Keratinocyte (primary cell): ENCODE data around the gene LIN9. TPM values are rescaled to one million over a fixed set of nuclear protein-coding genes. Genes with fewer than 3 reads are reported as not detected.
"Not testable (repeated sequence)": the region's sequence is repeated elsewhere in the genome, so short reads cannot be mapped to it uniquely, and the experiment has no call there.

Source experiments
- DNase-seq: peaks from one replicate; pipeline ENCODE4 v3.0.0-alpha.2; 2011; ENCODE audit warnings: low read depth, missing footprints, low spot score
- FAIRE-seq: peaks from 2 replicates; lab custom pipeline; 2011; peaks lifted over from hg19 to GRCh38; lab: Jason Lieb, UNC
- H2AFZ ChIP-seq: 2 replicates; pipeline ENCODE4 v1.6.0; 2012; ENCODE audit warnings: low read length, control low read depth, inconsistent platforms; ENCODE audit not compliant: control insufficient read depth
- H3K27ac ChIP-seq: 2 replicates; pipeline ENCODE4 v1.5.1; 2011; ENCODE audit warnings: low read length; ENCODE audit not compliant: control insufficient read depth, insufficient read depth
- H3K27me3 ChIP-seq: 3 replicates; pipeline ENCODE4 v1.6.0; 2011; ENCODE audit warnings: low read length; ENCODE audit not compliant: control insufficient read depth, insufficient read depth; ENCODE audit errors: extremely low read depth
- H3K36me3 ChIP-seq, 2 experiments: 2 replicates in 1 of 2; 3 replicates in 1 of 2; pipeline ENCODE4 v1.5.1; 2011; ENCODE audit warnings: low read length in 2 of 2, mild to moderate bottlenecking in 1 of 2; ENCODE audit not compliant: control insufficient read depth in 2 of 2, insufficient read depth in 2 of 2; ENCODE audit errors: extremely low read depth in 1 of 2
- H3K4me1 ChIP-seq: 3 replicates; pipeline ENCODE4 v1.5.1; 2011; ENCODE audit warnings: low read length; ENCODE audit not compliant: control insufficient read depth, insufficient read depth; ENCODE audit errors: extremely low read depth
- H3K4me2 ChIP-seq: 3 replicates; pipeline ENCODE4 v1.6.0; 2011; ENCODE audit warnings: low read depth, low read length; ENCODE audit not compliant: control insufficient read depth, insufficient read depth; ENCODE audit errors: extremely low read depth
- H3K4me3 ChIP-seq, 3 experiments: fragments of 200-600 bp in 1 of 3; sonication (generic) in 1 of 3; 2 replicates in 2 of 3; 3 replicates in 1 of 3; pipeline ENCODE4 v1.5.1; 2011 to 2016; ENCODE audit warnings: low read length in 3 of 3, mild to moderate bottlenecking in 3 of 3, control low read depth in 2 of 3, inconsistent platforms in 1 of 3, low read depth in 1 of 3, mixed read lengths in 1 of 3, mixed run types in 1 of 3, moderate library complexity in 1 of 3; ENCODE audit not compliant: control insufficient read depth in 2 of 3, insufficient read depth in 2 of 3; ENCODE audit errors: extremely low read depth in 1 of 3
- H3K79me2 ChIP-seq: 2 replicates; pipeline ENCODE4 v1.6.0; 2012; ENCODE audit warnings: low read length; ENCODE audit not compliant: control insufficient read depth, insufficient read depth
- H3K9ac ChIP-seq: 3 replicates; pipeline ENCODE4 v1.6.0; 2011; ENCODE audit warnings: low read length; ENCODE audit not compliant: control insufficient read depth, insufficient read depth; ENCODE audit errors: extremely low read depth
- H3K9me1 ChIP-seq: 3 replicates; pipeline ENCODE4 v1.6.0; 2011; ENCODE audit warnings: low read length; ENCODE audit not compliant: control insufficient read depth, insufficient read depth; ENCODE audit errors: extremely low read depth
- H3K9me3 ChIP-seq: 2 replicates; pipeline ENCODE4 v1.5.1; 2012; ENCODE audit warnings: low read depth, low read length; ENCODE audit not compliant: control insufficient read depth
- H4K20me1 ChIP-seq: 3 replicates; pipeline ENCODE4 v1.6.0; 2011; ENCODE audit warnings: low read length; ENCODE audit not compliant: control insufficient read depth, insufficient read depth; ENCODE audit errors: extremely low read depth
- CTCF ChIP-seq, 3 experiments: IDR thresholded peaks in 1 of 3; conservative IDR thresholded peaks in 1 of 3; optimal IDR thresholded peaks in 1 of 3; 2 replicates in 2 of 3; 3 replicates in 1 of 3; pipeline versions ENCODE3 to v1.5.1; 2011; ENCODE audit warnings: low read length in 3 of 3, mild to moderate bottlenecking in 3 of 3, moderate library complexity in 2 of 3, control low read depth in 1 of 3, inconsistent platforms in 1 of 3; ENCODE audit not compliant: insufficient read depth in 2 of 3; ENCODE audit errors: extremely low read depth in 1 of 3
- EZH2 ChIP-seq: IDR thresholded peaks from one replicate; pipeline ENCODE4 v1.6.1; 2012; ENCODE audit warnings: inconsistent platforms, mild to moderate bottlenecking, low read length, moderate library complexity
- dilution Hi-C: fragments of 300-500 bp; cut with MboI; formaldehyde crosslinking; loops from one replicate; pipeline ENCODE4 v1.7.0; 2020; ENCODE audit warnings: low sequenced_read_pairs; ENCODE audit not compliant: extremely low pct_ligation_motif_present
- polyA plus RNA-seq, 5 experiments: library from polyadenylated mRNA; depleted of rRNA in 3 of 5; stranded (reverse) in 3 of 5; stranded (forward) in 1 of 5; unstranded in 1 of 5; fragments of >200 nt; gene quantifications; 1 replicate in 1 of 5; 2 replicates in 3 of 5; 3 replicates in 1 of 5; pipeline versions ENCODE4 v1.2.1 to v1.2.3, GENCODE V29; 2011 to 2012; ENCODE audit warnings: missing spikeins in 2 of 5, low read depth in 1 of 5, low replicate concordance in 1 of 5

The LIN9 gene
- polyA plus RNA-seq, 1 donor (not counting 4 experiments of a cell fraction or from before 2014, with no cell fraction given) = 5.6 TPM

- no peaks in the 10 kb centered on the region for H4K20me1 ChIP-seq
- H3K9me1 ChIP-seq = no peaks in the 10 kb centered on the region
- no peak for TF ChIP-seq EZH2
- TF ChIP-seq CTCF (optimal IDR thresholded peaks at IDR 0.05 in 1 of 3, IDR thresholded peaks at IDR 0.05 in 1 of 3, conservative IDR thresholded peaks at IDR 0.05 in 1 of 3; ENCODE audit: extremely low read depth in 1 of 3, insufficient read depth in 2 of 3, low read length in 3 of 3) = no peak
- peaks cover 0 to 3% of the 10 kb centered on the region in 2 experiments for H3K36me3 ChIP-seq
- H3K4me2 ChIP-seq = no peak overlapping the region
- H3K27me3 ChIP-seq = no peaks in the 10 kb centered on the region
- no peaks in the 10 kb centered on the region for H3K9me3 ChIP-seq
- H3K27ac ChIP-seq = no peak overlapping the region
- dilution Hi-C loops = no loop called here
- no peak overlapping the region for H3K9ac ChIP-seq
- FAIRE-seq = no peak
- H3K4me1 ChIP-seq = peaks cover 4% of the 10 kb centered on the region
- H3K4me3 ChIP-seq = no peak overlapping the region
- no peaks in the 10 kb centered on the region for H3K79me2 ChIP-seq
- no peak overlapping the region for H2AFZ ChIP-seq
- DNase-seq = no peak
Observed at GRCh38 chr1:226276077-226276682, 32.8 kb downstream of the LIN9 start.

- no peak for FAIRE-seq
- H3K4me1 ChIP-seq = peaks cover 9% of the 10 kb centered on the region
- dilution Hi-C loops = no loop called here
Observed at GRCh38 chr1:226274138-226274537, 34.8 kb downstream of the LIN9 start.

GRCh38 chr1:226272233-226272902 is 36.6 kb downstream of the LIN9 start:
- H3K27ac ChIP-seq, H4K20me1 ChIP-seq, H3K4me1 ChIP-seq, H3K79me2 ChIP-seq, DNase-seq, H2AFZ ChIP-seq, H3K27me3 ChIP-seq, H3K4me2 ChIP-seq, H3K36me3 ChIP-seq, H3K4me3 ChIP-seq, H3K9me3 ChIP-seq, dilution Hi-C loops, H3K9me1 ChIP-seq, FAIRE-seq, H3K9ac ChIP-seq: not testable (repeated sequence)

More at GRCh38 chr1:226274138-226274537, 34.8 kb downstream of the LIN9 start:
- H3K27ac ChIP-seq = no peak overlapping the region
- TF ChIP-seq CTCF (optimal IDR thresholded peaks at IDR 0.05 in 1 of 3, IDR thresholded peaks at IDR 0.05 in 1 of 3, conservative IDR thresholded peaks at IDR 0.05 in 1 of 3; ENCODE audit: extremely low read depth in 1 of 3, insufficient read depth in 2 of 3, low read length in 3 of 3) (no peak), EZH2 (no peak)
- H3K79me2 ChIP-seq = no peaks in the 10 kb centered on the region
- no peaks in the 10 kb centered on the region for H3K9me1 ChIP-seq
- no peak for DNase-seq
- H3K36me3 ChIP-seq = peaks cover 0 to 3% of the 10 kb centered on the region in 2 experiments
- H3K27me3 ChIP-seq = no peaks in the 10 kb centered on the region
- no peak overlapping the region for H3K4me3 ChIP-seq
- H3K9me3 ChIP-seq = no peaks in the 10 kb centered on the region
- H3K4me2 ChIP-seq = no peak overlapping the region
- no peaks in the 10 kb centered on the region for H4K20me1 ChIP-seq
- no peak overlapping the region for H3K9ac ChIP-seq
- no peak overlapping the region for H2AFZ ChIP-seq
